Measurements from ENCODE around the gene ASB16.
"Not testable (repeated sequence)": the region's sequence is repeated elsewhere in the genome, so short reads cannot be mapped to it uniquely, and the experiment has no call there.

ASB16 gene, protein sequence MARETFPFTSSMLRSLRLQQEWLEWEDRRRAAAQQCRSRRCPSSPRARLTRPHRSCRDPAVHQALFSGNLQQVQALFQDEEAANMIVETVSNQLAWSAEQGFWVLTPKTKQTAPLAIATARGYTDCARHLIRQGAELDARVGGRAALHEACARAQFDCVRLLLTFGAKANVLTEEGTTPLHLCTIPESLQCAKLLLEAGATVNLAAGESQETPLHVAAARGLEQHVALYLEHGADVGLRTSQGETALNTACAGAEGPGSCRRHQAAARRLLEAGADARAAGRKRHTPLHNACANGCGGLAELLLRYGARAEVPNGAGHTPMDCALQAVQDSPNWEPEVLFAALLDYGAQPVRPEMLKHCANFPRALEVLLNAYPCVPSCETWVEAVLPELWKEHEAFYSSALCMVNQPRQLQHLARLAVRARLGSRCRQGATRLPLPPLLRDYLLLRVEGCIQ

DNA sequence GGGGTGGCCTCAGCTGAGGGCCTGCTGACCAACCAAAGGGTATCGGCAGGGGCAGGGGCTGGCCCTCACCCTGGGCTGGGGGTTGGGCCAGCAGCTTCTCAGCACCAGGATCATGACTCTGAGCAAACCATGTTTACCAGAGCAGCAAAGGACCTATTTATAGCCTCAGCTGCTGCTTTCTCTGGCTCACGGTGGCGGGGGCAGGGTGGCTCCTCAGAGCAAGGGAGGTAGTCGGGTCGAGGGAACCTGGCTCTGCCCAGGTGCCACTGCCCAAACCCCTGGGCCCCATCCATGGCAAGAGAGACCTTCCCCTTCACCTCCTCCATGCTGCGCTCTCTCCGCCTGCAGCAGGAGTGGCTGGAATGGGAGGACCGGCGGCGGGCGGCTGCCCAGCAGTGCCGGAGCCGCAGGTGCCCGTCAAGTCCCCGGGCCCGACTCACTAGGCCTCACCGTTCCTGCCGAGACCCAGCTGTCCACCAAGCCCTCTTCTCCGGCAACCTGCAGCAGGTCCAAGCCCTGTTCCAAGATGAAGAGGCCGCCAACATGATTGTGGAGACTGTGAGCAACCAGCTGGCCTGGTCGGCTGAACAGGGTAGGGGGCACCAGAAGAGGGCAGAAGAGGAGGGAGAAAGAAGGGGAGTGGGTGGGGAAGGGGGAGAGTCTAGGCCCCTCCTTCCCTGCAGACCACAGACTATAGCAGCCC, at the start of gene ASB16:
Gene ASB16, plus strand, starts transcription at position 206 of the 703 bp plus-strand sequence. Its CDS starts 86 bp downstream, at position 292.
- DNase-seq (ENCODE audit: extremely low read depth in 1 of 2, low read depth in 1 of 2), result no peak

DNA sequence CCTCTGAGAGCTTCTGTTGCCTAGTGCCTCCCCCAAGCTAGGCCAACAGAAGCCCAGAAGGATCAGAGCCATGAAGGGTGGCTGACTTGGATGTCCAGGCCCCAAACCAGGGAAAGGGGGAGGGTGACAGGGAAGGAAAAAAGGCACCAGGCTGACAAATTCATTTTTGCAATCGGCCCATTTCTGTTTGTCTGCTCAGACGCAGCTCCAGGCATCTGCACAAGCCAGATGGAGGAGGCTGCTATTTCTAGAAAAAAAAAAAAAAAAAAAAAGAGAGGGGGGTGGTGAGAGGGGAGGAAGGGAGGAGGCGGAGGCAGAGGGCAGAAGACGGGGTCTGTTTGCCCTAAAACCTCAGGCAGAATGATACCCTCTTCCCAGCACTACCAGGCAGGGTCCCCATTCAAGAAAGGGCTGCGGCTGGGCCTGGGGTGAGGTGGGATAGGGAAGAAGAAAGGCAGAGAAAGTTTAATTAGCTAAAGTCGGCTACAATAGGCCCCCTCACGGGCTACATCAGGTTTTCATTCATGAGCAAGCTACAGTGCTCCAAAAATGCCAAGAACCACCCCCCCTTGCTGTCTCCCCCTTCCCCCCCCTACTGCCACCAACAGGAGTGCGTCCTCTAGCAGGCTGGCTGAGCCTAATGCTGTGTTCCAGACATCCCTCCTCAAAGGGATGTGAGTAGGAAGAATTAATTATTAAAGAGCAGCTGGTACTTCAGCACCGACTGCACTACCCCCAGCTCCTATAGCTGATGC, 49.5 kb upstream of the ASB16 start:
- DNase-seq (ENCODE audit: extremely low read depth in 1 of 2, low read depth in 1 of 2), result no peak

DNA sequence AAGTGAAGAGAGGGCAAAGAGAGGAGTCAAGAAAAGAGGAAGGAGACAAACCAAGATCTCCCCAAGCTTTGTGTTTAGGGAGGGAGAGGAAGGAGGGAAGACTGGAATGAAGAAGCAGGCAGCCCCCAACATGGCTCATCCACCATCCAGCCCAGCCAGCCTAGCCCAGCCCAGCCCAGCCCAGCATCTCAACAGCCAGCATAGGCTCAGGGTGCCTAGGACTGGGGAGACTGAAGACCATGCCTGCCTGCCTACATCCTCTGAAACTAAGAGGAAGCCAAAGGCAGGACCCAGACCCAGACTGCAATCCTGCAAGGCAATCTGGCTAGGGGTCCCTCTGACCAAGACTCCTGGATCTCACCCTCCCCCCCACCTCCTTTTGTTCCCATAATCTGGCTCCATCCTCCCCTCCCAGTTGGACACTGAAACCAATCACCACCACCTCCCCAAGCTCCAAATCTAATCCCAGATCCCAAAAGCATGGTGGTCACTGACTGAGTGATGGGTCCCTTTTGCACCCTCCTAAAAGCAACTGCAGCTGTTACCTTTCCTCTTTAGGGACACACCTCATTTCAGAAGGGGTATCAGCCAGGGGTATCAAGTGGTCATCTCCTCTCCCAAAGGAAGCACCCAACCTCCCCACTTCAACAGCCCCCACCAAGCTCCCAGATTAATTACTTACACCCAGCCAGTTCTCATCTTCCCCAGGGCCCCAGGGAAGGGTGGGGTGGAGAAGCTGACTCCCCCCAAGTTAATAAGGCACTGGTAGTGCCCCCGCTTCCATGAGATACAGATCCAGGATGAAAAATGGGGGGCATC, 48.3 kb upstream of the ASB16 start:
- no peak for DNase-seq (ENCODE audit: extremely low read depth in 1 of 2, low read depth in 1 of 2)

DNA sequence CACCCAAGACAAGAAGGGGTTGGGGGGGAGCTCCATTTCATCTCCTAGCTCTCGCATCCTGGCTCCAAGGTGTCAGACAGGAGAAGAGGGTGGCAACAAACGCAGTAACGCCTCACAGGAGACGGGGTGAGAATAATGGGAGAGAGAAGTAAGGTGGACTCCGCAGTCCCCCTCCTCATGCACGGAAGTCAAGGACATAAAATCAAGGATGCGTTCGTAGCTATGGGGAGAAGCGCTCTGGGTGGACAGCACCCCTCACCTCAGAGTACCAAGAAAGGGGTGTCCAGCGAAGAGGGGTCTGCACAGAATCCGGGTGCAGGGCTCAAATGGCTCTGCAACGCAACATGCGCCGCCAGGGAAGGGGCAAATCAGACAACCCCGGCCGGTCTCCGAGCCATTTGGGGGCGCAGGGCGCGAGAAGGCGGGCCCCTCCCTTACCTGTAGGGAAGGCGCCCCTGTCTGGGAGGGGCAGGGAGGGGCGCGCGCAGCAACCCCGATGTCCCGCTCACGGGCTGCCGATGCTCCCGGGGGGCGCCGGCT, 47.6 kb upstream of the ASB16 start:
- no peak for DNase-seq (ENCODE audit: extremely low read depth in 1 of 2, low read depth in 1 of 2)

DNA sequence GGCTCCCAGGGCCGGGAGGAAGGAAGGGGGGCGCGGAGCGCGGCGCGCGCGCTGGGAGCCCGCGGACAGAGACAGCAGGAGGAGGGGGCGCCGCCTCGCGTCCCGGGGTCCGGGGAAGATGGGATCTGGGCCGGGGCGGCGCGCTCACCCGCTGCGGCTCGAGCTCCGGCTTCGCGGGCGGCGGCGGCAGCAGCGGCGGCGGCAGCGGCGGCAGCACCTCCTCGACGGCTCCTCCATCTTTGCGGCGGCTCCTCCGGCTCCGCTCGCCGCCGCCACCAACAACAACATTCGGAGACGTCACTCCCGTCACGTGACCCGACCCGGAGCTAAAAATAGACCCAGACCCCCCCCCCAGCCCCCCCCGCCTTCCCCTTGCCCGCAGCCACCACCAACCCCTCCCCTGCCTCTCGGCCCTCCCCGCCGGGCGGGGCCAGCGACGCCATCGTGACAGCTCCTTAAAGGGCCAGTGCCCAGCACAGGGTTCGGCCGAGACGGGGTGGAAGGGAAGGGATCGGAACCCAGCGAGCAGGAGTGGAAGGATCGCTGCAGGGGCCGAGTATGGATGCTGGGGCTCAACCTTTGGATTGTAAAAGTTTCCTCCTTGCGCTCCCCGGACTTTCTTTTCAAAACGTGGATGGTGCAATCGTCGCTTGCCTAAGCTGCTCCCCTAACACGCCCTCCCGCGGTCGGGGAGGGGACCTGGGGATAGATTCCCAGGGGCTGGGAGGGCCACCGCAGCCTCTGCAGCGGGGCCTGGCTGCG, 47.0 kb upstream of the ASB16 start, which contains the start of gene HDAC5:
Gene HDAC5, minus strand, starts transcription at position 286 of the 762 bp plus-strand sequence. CDS start 6,126 bp downstream, outside the sequence.
- peak; percentile 92 to 94 for DNase-seq (ENCODE audit: extremely low read depth in 1 of 2, low read depth in 1 of 2)

DNA sequence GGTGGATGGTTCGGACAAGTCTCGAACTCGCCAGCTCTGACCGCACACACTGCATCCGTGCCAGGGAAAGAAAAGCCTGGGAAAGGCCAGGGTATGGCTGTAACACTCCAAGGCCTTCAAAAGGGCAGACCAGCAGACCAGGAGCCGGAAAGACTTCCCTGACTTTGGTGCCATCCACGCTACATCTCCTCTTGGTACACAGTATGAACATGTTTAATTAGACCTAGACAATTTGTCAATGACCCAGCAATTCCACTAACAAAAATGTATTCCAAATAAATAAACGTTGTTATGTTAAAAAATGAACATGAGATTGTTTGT, 46.4 kb upstream of the ASB16 start:
- DNase-seq (ENCODE audit: extremely low read depth in 1 of 2, low read depth in 1 of 2), result no peak

DNA sequence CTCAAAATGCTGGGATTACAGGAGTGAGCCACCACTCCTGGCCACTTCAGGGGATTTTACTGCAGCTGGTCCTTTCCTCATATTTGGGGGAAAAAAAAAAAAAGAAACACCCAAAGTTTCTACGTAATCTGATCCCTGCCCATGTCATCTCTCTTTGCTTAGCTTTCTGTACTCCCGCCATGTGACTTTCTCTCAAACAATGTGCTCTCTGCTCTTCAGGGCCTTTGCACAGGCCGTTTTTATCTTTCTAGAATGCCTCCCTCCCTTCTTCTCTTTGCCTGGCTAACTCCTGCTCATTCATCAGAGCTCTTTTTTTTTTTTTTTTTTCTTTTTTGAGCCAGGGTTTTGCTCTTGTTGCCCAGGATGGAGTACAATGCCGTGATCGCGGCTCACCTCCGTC, 42.1 kb upstream of the ASB16 start:
- DNase-seq (ENCODE audit: extremely low read depth in 1 of 2, low read depth in 1 of 2), result no peak

DNA sequence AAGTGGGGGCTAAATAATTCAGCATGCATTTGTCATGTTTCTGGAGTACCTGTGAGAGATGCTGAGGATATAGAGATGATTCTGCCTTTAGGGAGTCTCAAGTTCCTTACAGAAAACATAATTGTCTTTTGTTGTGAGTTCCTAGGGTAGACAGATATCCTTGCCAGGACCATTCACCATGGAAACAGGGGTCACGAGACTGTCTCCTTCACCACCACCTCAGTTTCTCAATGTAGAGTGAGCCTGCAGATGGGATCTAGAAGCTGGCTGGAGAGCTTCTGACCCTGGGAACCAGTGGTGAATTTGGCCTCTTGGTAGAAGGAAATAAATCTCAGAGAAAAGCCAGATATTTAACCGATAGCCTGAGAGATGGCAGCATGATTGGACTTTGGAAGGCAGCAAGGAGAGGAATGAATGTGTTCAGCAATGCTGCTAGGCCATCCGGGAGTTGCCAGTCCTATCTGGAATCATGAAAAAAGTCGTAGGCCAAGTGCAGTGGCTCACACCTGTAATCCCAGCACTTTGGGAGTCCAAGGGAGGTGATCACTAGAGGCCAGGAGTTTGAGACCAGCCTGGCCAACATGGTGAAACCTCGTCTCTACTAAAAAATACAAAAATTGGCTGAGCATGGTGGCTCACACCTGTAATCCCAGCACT, 39.7 kb upstream of the ASB16 start:
- no peak for DNase-seq (ENCODE audit: extremely low read depth in 1 of 2, low read depth in 1 of 2)

DNA sequence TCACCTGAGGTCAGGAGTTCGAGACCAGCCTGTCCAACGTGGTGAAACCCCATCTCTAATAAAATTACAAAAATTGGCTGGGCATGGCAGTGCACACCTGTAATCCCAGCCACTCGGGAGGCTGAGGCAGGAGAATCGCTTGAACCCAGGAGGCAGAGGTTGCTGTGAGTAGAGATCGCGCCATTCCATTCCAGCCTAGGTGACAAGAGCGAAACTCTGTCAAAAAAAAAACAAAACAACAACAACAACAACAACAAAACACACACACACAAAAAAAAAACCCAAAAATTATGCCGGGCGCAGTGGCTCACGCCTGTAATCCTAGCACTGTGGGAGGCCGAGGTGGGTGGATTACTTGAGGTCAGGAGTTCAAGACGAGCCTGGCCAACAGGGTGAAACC, 39.1 kb upstream of the ASB16 start:
- not testable (repeated sequence) for DNase-seq (ENCODE audit: extremely low read depth in 1 of 2, low read depth in 1 of 2)

DNA sequence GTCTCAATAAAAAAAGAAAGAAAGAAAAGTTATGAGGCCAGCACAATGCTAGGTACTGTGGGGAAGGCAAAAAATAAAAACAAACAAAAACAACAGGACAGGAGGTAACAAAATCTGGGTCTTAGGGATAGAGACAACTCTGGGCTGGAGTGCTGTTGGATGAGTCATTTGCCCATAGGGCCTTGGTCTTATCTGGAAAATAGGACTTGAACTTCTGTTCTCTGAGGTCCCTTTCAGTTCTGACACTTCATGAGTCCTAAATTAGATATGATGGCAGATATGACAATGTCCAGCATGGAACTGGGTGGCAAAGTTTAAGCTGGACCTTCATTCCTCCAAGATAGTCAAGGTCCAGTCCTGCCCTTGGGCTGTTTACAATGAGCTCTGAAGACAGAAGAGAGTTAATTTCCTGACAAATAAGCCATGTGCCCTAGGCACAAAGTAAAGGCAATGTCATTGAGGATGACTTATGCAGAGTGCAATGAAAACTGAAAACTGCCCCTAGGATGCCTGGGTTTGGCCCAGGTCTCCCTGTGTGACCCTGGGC, 38.2 kb upstream of the ASB16 start:
- DNase-seq (ENCODE audit: extremely low read depth in 1 of 2, low read depth in 1 of 2), result no peak

DNA sequence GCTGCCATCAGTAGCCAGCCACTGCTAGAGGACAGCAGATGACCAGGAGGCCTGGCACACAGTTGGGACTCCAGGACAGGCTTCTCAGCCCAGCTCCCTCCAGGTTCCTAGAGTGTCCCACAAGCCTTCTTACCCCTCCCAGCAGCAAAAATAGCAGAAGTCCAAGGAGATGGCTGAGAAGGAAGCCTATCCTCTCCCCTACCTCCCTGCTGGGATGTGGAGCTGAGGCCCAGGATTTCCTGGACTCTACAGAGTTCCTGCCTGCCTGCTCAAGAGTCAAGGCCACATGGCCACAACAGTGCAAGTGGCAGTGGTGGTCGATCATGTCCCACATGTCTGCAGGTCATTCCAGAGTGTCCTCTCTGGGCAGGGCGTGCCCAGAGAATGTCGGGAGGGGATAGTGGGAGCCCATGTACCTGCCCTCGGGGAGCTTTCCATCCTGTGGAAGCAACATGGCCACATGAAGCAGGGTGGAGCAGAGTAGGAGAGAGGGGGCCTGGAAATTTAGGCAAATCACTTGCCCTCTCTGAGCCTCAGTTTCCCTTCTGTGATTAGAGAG, 36.5 kb upstream of the ASB16 start:
- DNase-seq (ENCODE audit: extremely low read depth in 1 of 2, low read depth in 1 of 2), result no peak

DNA sequence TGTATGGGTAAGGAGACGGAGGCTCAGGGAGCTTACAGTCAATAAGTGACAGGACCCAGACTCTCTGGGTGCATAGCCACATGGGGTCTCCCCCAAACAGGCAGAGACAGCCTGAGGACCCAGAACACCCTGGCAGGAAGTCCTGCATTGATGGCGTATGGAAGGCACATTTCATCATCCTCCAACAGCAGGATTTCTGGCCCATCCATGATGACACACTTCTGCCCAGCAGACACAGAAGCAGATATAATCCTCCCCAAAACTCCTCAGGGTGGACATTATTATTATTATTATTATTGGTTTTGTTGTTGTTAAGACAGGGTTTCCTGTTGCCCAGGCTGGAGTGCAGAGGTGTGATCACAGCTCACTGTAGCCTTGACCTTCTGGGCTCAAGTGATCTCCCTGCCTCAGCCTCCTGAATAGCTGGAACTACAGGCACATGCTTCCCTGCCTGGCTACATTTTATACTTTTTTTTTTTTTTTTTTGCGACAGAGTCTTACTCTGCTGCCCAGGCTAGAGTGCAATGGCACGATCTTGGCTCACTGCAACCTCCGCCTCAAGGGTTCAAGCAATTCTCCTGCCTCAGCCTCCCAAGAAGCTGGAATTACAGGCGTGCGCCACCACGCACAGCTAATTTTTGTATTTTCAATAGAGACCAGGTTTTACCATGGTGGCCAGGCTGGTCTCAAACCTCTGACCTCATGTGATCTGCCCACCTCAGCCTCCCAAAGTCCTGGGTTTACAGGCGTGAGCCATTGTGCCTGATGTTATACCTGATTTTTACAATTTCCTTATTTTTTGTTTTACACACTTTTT, 35.5 kb upstream of the ASB16 start:
- no peak for DNase-seq (ENCODE audit: extremely low read depth in 1 of 2, low read depth in 1 of 2)

DNA sequence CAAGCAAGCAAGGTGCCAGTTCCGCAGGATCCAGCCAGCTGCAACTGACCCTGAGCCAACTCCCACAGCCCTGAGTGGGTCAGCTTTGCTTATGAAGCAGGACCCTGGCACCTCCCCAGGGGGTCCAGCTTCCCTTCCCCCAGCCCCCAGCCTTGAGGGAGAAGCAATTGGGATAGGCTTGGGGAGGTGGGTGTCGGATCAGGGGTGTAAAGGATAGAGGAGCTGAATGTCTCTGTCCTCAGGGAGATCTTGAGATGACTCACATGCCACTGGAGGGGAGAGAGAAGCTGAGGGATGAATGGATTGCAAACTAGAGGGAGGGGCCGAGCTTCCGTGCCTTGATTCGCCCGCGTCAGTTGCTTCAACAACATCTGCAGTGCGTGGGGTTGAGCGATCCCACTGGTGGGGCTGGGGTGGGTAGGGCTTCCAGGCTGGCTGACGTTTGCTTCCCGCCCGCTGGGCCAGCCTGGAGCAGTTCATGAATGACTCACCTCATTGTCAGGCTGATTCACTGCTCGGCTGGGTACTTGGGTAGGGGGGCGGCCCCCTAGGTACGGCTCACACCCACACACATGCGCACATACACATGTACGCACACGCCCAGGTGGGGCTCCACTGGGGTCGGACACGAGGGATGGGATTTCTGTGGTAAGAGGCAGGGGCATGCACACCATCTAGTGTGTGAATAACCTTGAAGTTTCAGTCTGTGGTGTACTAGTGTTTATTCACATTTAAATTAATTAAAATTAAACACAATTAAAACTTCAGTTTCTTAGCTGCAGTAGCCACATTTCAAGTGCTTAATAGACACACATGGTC, 32.4 kb upstream of the ASB16 start:
- DNase-seq (ENCODE audit: extremely low read depth in 1 of 2, low read depth in 1 of 2), result peak; percentile 40 to 77

DNA sequence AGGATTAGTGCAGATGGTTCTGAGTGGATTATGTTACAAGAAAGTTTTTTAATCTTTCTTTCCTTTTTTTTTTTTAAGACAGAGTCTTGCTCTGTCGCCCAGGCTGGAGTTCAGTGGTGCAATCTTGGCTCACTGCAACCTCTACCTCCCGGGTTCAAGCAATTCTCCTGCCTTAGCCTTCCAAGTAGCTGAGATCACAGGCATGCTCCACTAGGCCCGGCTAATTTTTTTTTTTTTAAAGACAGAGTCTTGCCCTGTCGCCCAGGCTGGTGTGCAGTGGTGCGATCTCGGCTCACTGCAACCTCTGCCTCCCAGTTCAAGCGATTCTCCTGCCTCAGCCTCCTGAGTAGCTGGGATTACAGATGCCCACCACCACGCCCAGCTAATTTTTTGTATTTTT, 26.6 kb upstream of the ASB16 start:
- DNase-seq (ENCODE audit: extremely low read depth in 1 of 2, low read depth in 1 of 2), result not testable (repeated sequence)

DNA sequence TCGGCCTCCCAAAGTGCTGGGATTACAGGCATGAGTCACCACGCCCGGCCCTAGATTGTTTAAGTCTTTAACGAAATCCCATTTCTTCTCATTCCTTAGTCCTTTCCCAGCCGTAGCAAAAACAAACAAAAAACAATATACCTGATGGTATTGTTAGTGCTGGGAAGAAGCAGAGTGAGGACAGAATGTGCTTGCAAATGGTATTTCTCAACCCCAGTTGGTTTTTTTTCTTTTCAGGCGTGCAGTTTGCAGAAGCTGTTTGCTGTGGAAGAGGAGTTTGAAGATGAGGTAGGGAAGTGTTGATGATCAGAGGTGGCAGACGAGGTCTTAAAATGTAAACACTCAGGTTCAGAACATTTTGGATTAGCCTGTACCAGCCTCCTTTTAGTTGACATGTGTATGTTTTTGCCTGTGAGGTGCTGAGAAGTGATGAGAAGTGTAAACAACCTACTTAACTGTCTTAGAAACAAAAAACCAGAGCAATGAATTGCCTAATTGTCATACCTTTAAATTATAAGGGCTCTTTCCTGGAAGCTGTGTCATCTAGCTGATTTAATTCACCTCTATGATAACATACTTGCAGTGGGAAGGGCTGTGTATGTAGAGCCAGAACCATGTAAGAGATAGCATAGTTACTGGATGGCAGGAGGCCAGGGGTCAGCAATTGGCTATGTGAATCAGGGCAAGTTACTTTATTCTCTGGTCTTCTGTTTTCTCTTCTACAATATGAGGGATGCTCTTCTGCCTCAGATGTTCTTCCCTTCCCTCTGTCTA, 25.4 kb upstream of the ASB16 start:
- no peak for DNase-seq (ENCODE audit: extremely low read depth in 1 of 2, low read depth in 1 of 2)
